HG02610 (cell line): ENCODE data around the gene CACNB1.

Experiments used
- ATAC-seq: cut with Tn5 transposase; IDR thresholded peaks from one replicate; pipeline ENCODE4 v1.9.1; 2021; ENCODE audit warnings: mild to moderate bottlenecking, moderate library complexity; ENCODE audit not compliant: unreplicated experiment

CACNB1 gene

GRCh38 chr17:39225959-39226683 lies 28.7 kb upstream of the CACNB1 start:
- ATAC-seq, result no peak

GRCh38 chr17:39225308-39225958 lies 28.0 kb upstream of the CACNB1 start, which contains the start of gene STAC2:
Gene STAC2, minus strand, starts transcription at chr17:39225945. Its CDS starts 443 bp downstream, at chr17:39225502.
- ATAC-seq, result no peak

GRCh38 chr17:39224778-39225307 lies 27.4 kb upstream of the CACNB1 start:
- no peak for ATAC-seq

GRCh38 chr17:39223907-39224777 lies 26.7 kb upstream of the CACNB1 start:
- ATAC-seq, result no peak

GRCh38 chr17:39222866-39223834 lies 25.7 kb upstream of the CACNB1 start:
- no peak for ATAC-seq

- no peak for ATAC-seq
These were observed 24.7 kb upstream of the CACNB1 start for GRCh38 chr17:39222151-39222550.

GRCh38 chr17:39221572-39221971 lies 24.1 kb upstream of the CACNB1 start:
- ATAC-seq, result no peak

GRCh38 chr17:39219647-39220154 lies 22.2 kb upstream of the CACNB1 start:
- no peak for ATAC-seq

- ATAC-seq, result no peak
These were observed 21.4 kb upstream of the CACNB1 start for GRCh38 chr17:39218906-39219305.

GRCh38 chr17:39217734-39218369 lies 20.4 kb upstream of the CACNB1 start:
- ATAC-seq, result no peak

GRCh38 chr17:39213852-39214251 lies 16.4 kb upstream of the CACNB1 start:
- ATAC-seq, result no peak

GRCh38 chr17:39212841-39213480 lies 15.5 kb upstream of the CACNB1 start:
- no peak for ATAC-seq

GRCh38 chr17:39212195-39212810 lies 14.8 kb upstream of the CACNB1 start:
- no peak for ATAC-seq

- no peak for ATAC-seq
These were observed 12.6 kb upstream of the CACNB1 start for GRCh38 chr17:39210093-39210434.

- no peak for ATAC-seq
These were observed 12.0 kb upstream of the CACNB1 start for GRCh38 chr17:39209317-39210092.

GRCh38 chr17:39208893-39209292 lies 11.4 kb upstream of the CACNB1 start:
- no peak for ATAC-seq

- no peak for ATAC-seq
These were observed 10.7 kb upstream of the CACNB1 start for GRCh38 chr17:39208136-39208535.

- ATAC-seq, result no peak
These were observed 7.7 kb upstream of the CACNB1 start for GRCh38 chr17:39205112-39205526.
